ENCODE measurements around the gene PPP1R11. TPM values are rescaled to one million over a fixed set of nuclear protein-coding genes. Genes with fewer than 3 reads are reported as not detected.

Gene PPP1R11
- total RNA-seq, 4 donors from 2014 or later = 55.3 to 276 (median 79.1) TPM

DNA sequence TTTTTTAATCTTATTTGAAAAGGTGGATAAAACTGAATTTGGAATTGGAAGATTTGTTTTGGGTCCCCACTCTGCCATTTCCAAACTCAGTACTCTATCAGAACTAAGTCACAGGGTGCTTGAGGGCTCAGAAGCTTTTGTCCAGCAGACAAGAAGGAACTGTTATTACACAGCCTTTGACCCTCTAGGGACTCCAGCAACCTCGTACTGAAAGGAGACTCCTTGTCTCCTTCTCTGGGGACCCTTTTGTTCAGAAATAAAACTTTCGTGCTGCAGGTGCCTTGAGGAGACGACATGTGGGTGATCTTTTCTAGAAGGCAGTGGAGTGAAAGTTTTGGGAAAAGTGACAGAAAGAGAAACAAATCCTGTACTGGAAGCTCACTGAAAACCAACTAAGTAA is 13.3 kb upstream of the PPP1R11 start:
- H3K36me3 ChIP-seq = no peaks in the 10 kb centered on the region
- no peaks in the 10 kb centered on the region for H3K4me1 ChIP-seq
- WGBS, 2 donors (ENCODE audit: low coverage in 1 of 2) = 77 to 89% methylated on average over 3 of the region's 3 CpGs
- intact Hi-C loops (cut with DNase I; ENCODE audit: low total_unique reads) (no loop called here), in situ Hi-C loops (cut with MboI; ENCODE audit: low pct_ligation_motif_present in 1 of 4, low pct_unique_long_range_greater_than_20kb in 1 of 4, low sequenced_read_pairs in 3 of 4) (no loop called here)
- no peaks in the 10 kb centered on the region for H3K27me3 ChIP-seq
- H3K9me3 ChIP-seq = no peaks in the 10 kb centered on the region
- H3K27ac ChIP-seq = no peak overlapping the region
- no peak for DNase-seq
- no peak overlapping the region for H3K4me3 ChIP-seq
- TF ChIP-seq, protein P1, sequence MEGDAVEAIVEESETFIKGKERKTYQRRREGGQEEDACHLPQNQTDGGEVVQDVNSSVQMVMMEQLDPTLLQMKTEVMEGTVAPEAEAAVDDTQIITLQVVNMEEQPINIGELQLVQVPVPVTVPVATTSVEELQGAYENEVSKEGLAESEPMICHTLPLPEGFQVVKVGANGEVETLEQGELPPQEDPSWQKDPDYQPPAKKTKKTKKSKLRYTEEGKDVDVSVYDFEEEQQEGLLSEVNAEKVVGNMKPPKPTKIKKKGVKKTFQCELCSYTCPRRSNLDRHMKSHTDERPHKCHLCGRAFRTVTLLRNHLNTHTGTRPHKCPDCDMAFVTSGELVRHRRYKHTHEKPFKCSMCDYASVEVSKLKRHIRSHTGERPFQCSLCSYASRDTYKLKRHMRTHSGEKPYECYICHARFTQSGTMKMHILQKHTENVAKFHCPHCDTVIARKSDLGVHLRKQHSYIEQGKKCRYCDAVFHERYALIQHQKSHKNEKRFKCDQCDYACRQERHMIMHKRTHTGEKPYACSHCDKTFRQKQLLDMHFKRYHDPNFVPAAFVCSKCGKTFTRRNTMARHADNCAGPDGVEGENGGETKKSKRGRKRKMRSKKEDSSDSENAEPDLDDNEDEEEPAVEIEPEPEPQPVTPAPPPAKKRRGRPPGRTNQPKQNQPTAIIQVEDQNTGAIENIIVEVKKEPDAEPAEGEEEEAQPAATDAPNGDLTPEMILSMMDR (IDR thresholded peaks at IDR 0.05) = no peak
- TF ChIP-seq POLR2AphosphoS5 (IDR thresholded peaks at IDR 0.05) = no peak
- no peak for TF ChIP-seq EP300 (IDR thresholded peaks at IDR 0.05; ENCODE audit: low read depth)
- TF ChIP-seq POLR2A (IDR thresholded peaks at IDR 0.05) = no peak

DNA sequence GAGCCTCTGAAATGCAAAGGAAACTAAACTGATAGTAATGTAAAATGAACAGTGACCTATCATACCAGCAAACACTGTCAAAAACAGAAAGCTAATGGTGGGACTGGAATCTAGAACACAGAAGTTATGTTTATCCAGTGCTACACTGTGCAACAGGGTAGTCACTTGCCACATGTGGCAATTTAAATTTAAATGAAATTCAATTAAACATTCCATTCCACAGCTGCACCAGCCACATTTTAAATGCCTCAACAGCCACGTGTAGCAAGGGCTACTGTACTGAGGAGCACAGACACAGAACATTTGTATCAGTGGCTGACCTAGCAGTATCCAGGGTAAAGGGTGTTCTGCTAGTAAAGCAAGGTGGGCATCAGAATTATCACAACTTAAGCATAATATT is 11.5 kb upstream of the PPP1R11 start:
- Histone ChIP-seq H3K27me3 (no peaks in the 10 kb centered on the region), H3K27ac (no peak overlapping the region), H3K4me1 (peaks cover 5 to 13% (median 7%) of the 10 kb centered on the region in 4 donors), H3K4me3 (no peak overlapping the region), H3K36me3 (no peaks in the 10 kb centered on the region), H3K9me3 (no peaks in the 10 kb centered on the region)
- intact Hi-C loops (cut with DNase I; ENCODE audit: low total_unique reads) (no loop called here), in situ Hi-C loops (cut with MboI; ENCODE audit: low pct_ligation_motif_present in 1 of 4, low pct_unique_long_range_greater_than_20kb in 1 of 4, low sequenced_read_pairs in 3 of 4) (no loop called here)
- no peak for DNase-seq
- WGBS, 2 donors (ENCODE audit: low coverage in 1 of 2) = 43 to 56% methylated on average over 1 of the region's 1 CpG
- TF ChIP-seq POLR2AphosphoS5 (IDR thresholded peaks at IDR 0.05) = no peak
- TF ChIP-seq, protein P1 (IDR thresholded peaks at IDR 0.05) = no peak
- no peak for TF ChIP-seq EP300 (IDR thresholded peaks at IDR 0.05; ENCODE audit: low read depth)
- no peak for TF ChIP-seq POLR2A (IDR thresholded peaks at IDR 0.05)

DNA sequence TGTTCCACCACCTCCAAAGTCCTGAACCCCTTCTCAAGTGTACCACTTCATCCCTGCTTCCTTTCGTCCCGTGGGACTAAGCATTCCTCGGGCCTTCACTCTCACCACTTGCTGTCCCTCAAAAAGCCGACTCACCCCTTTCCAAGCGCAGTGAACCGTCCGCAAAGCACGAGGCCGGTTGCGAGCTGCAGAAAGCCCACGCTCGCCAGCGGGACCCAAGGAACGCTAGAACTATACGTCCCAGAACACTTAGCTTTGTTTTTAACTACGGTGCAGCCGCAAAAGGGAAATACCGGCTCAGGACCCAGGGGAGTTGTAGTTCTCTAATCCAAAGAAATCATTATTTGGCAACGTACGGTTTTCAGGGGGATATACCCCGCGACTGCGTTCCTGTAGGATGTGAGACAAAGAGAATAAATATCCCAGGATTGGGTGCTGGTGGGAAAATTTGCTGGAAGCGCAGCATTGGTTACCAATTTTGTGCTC is 6.3 kb upstream of the PPP1R11 start:
- peak; percentile 33 for DNase-seq
- Histone ChIP-seq H3K27me3 (no peaks in the 10 kb centered on the region), H3K36me3 (peaks cover 0 to 11% (median 0%) of the 10 kb centered on the region in 4 donors), H3K27ac (peak overlapping the region; percentile 91 to 95 (median 94)), H3K4me3 (peak overlapping the region; percentile 56 to 87 (median 76)), H3K4me1 (peaks cover 7 to 42% (median 16%) of the 10 kb centered on the region in 4 donors), H3K9me3 (no peaks in the 10 kb centered on the region)
- TF ChIP-seq POLR2A (IDR thresholded peaks at IDR 0.05) (no peak), EP300 (IDR thresholded peaks at IDR 0.05; ENCODE audit: low read depth) (no peak), POLR2AphosphoS5 (IDR thresholded peaks at IDR 0.05) (no peak)
- TF ChIP-seq, protein P1 (IDR thresholded peaks at IDR 0.05) = no peak
- 0 to 1% methylated on average over 11 to 24 of the region's 24 CpGs for WGBS, 2 donors (ENCODE audit: low coverage in 1 of 2)
- intact Hi-C loops (cut with DNase I; ENCODE audit: low total_unique reads) = no loop called here
- in situ Hi-C loops (cut with MboI; ENCODE audit: low pct_ligation_motif_present in 1 of 4, low pct_unique_long_range_greater_than_20kb in 1 of 4, low sequenced_read_pairs in 3 of 4) = no loop called here

DNA sequence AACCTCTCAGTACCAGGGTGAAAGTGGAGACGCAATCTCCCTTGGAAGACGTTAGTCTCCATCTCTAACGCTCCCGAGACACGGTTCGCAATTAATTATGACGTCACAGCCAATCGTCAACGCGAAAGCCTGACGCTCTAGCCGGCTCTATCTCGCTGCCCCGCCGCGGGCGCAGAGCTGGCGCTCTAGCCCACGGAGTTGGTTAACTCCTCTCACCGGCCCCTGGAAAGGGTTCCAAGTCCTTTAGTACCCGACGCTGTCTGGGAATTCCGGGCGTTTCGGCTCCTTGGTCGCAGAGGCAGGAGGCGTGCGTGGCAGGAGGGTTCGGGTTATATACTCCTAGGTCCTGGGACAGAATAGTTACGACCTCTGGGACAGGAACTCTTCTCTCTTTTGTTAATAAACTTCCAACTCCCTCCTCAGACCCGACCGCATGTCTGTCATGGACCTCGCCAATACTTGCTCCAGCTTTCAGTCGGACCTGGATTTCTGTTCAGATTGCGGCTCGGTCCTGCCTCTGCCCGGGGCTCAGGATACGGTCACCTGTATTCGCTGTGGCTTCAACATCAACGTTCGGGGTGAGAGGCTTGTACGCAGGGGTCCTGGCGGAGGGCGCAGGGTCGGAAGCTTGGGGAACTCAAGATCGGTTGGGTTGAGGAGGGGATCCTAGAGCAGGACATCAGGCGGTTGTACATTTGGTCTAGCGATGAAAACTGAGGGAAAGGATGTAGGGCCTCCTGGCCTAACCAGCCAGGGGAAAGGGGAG is 5.7 kb upstream of the PPP1R11 start, which contains the start of gene POLR1H:
POLR1H (plus strand) TSS at position 174 of the 766 bp plus-strand sequence; CDS start at position 434, 260 bp downstream.
- in situ Hi-C loops (cut with MboI; ENCODE audit: low pct_ligation_motif_present in 1 of 4, low pct_unique_long_range_greater_than_20kb in 1 of 4, low sequenced_read_pairs in 3 of 4) (no loop called here), intact Hi-C loops (cut with DNase I; ENCODE audit: low total_unique reads) (no loop called here)
- Histone ChIP-seq H3K4me3 (peak within 1 kb of the TSS; percentile 56 to 87 (median 76)), H3K9me3 (no peaks in the 10 kb centered on the region), H3K27ac (peak within 1 kb of the TSS; percentile 91 to 95 (median 94)), H3K27me3 (no peaks in the 10 kb centered on the region), H3K36me3 (peaks cover 0 to 11% (median 0%) of the 10 kb centered on the region in 4 donors), H3K4me1 (peaks cover 13 to 48% (median 21%) of the 10 kb centered on the region in 4 donors)
- WGBS, 2 donors (ENCODE audit: low coverage in 1 of 2) = 0% methylated on average over 13 to 47 of the region's 48 CpGs
- TF ChIP-seq EP300 (IDR thresholded peaks at IDR 0.05; ENCODE audit: low read depth) = no peak
- peak; percentile 97 for TF ChIP-seq POLR2A (IDR thresholded peaks at IDR 0.05)
- peak; percentile 91 to 98 (median 96) for TF ChIP-seq POLR2AphosphoS5 (IDR thresholded peaks at IDR 0.05)
- TF ChIP-seq, protein P1 (IDR thresholded peaks at IDR 0.05) = peak in 2 of 5 experiments; percentile 19 to 20
- DNase-seq = peak; percentile 95
